GM10266 (cell line): ENCODE measurements around the gene STAMBPL1.
A peak's percentile ranks its signal among the peaks of the same experiment; 100 is the strongest.

Experiments
- DNase-seq: peaks from one replicate; pipeline ENCODE4 v3.0.0; 2012; ENCODE audit errors: extremely low spot score
- CTCF ChIP-seq: IDR thresholded peaks from 2 replicates; pipeline ENCODE4 v1.5.1; 2012; ENCODE audit warnings: mild to moderate bottlenecking, low read depth; ENCODE audit not compliant: control insufficient read depth, insufficient read depth; ENCODE audit errors: missing control alignments

The STAMBPL1 gene

DNA sequence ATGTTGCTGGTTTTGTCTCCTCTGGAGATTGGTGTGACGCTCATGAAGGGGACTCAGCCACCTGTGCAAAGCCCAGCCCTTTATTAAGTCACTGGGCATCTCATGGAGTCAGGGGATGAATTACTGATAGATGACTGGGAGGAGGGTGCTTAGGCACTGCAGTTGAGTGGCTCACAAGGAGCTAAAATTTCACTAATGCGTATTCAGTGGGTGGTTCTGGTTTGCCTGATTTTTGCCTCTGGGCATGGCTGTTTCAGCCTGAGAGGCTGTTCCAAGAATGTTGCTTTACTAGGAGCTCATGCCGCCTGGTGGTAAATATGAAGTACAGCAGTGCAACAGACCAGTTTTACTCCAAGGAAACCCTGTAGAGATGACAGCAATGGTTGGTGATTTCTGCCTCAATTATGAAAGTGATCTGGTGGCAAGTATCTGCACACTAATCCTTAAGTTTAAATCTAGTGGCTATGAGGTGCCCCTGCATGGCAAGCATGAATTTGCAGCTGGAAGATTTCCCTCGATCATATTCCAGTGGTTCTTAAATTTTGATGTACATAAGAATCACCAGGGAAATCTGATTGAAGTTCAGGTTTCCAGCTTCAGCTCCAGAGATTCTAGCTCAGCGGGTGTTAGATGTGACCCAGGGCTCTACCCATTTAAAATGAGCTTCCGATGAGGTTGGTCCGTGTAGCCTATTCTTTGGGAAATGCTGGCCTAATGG is 52.7 kb downstream of the STAMBPL1 start:
- peak; percentile 57 for DNase-seq

GRCh38 chr10:88933564-88933963 is 53.5 kb downstream of the STAMBPL1 start:
- TF ChIP-seq CTCF, result no peak
- no peak for DNase-seq

More for the DNA sequence above, 52.7 kb downstream of the STAMBPL1 start:
- peak; percentile 90 for TF ChIP-seq CTCF

GRCh38 chr10:88934900-88935672 is 55.0 kb downstream of the STAMBPL1 start:
- peak; percentile 95 for TF ChIP-seq CTCF
- DNase-seq, result peak; percentile 55

GRCh38 chr10:88936656-88937055 is 56.6 kb downstream of the STAMBPL1 start:
- no peak for DNase-seq
- no peak for TF ChIP-seq CTCF

DNA sequence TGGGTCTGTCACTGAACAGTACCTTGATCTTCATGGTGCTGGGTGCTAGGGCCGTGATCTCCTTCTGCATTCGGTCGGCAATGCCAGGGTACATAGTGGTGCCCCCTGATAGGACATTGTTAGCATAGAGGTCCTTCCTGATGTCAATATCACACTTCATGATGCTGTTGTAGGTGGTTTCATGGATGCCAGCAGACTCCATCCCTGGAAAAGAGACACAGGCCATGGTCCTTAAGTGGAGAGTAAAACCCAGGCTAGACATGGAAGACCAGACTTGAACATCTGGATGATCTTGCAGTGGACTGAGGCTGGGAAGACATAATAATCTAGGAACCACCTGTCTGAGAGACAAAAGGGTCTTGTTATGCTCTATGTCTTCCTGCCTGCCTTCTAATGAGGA is 58.0 kb downstream of the STAMBPL1 start:
- no peak for TF ChIP-seq CTCF
- DNase-seq, result no peak

GRCh38 chr10:88938938-88939337 is 58.9 kb downstream of the STAMBPL1 start:
- DNase-seq, result no peak
- TF ChIP-seq CTCF, result no peak

DNA sequence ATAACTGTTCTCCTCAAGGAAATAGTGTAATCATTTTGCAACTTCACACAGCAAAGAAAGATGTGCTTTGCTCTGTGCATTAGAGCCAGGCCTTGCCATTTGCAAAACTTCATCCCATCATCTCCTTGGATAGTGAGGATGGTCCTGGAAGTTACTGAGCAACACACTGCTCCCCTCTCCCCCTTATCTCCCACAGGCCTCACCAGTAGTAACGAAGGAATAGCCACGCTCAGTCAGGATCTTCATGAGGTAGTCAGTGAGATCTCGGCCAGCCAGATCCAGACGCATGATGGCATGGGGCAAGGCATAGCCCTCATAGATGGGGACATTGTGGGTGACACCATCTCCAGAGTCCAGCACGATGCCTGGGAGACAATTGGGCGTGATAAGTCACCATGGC is 61.0 kb downstream of the STAMBPL1 start:
- TF ChIP-seq CTCF, result no peak
- DNase-seq, result no peak
